DND-41 (cell line): Measurements from ENCODE around the gene INTS3.

Experiments used
- ATAC-seq: fragments of 200-7000 bp; cut with Tn5 transposase; 3 replicates; pipeline ENCODE4 v1.9.1; 2021; ENCODE audit warnings: low read depth; ENCODE audit not compliant: insufficient read depth
- DNase-seq: peaks from one replicate; pipeline ENCODE4 v3.0.0-alpha.2; 2020
- H2AFZ ChIP-seq: 2 replicates; pipeline ENCODE4 v1.6.0; 2012; ENCODE audit warnings: low read depth, low read length
- H3K27ac ChIP-seq: 2 replicates; pipeline ENCODE4 v1.5.1; 2012; ENCODE audit warnings: low read length, inconsistent platforms
- H3K27me3 ChIP-seq: fragments of 200-600 bp; sonication (generic); 2 replicates; pipeline ENCODE4 v1.6.0; 2012; ENCODE audit warnings: low read length, mild to moderate bottlenecking, inconsistent platforms; ENCODE audit not compliant: insufficient read depth, poor library complexity
- H3K36me3 ChIP-seq: 2 replicates; pipeline ENCODE4 v1.5.1; 2012; ENCODE audit warnings: low read length, inconsistent platforms; ENCODE audit not compliant: insufficient read depth
- H3K4me1 ChIP-seq: 2 replicates; pipeline ENCODE4 v1.5.1; 2012; ENCODE audit warnings: mild to moderate bottlenecking, low read length; ENCODE audit not compliant: insufficient read depth
- H3K4me2 ChIP-seq: 2 replicates; pipeline ENCODE4 v1.6.0; 2012; ENCODE audit warnings: mild to moderate bottlenecking, moderate library complexity, low read length, inconsistent platforms; ENCODE audit not compliant: insufficient read depth
- H3K4me3 ChIP-seq, 2 experiments: fragments of 200-600 bp in 1 of 2; shearing (Covaris generic) in 1 of 2; 2 replicates each; pipeline ENCODE4 v1.5.1; 2012 to 2016; ENCODE audit warnings: inconsistent platforms in 2 of 2, low read length in 2 of 2, mild to moderate bottlenecking in 2 of 2, low read depth in 1 of 2, moderate library complexity in 1 of 2
- H3K79me2 ChIP-seq: 2 replicates; pipeline ENCODE4 v1.6.0; 2012; ENCODE audit warnings: low read length, inconsistent platforms; ENCODE audit not compliant: insufficient read depth
- H3K9ac ChIP-seq: 2 replicates; pipeline ENCODE4 v1.6.0; 2012; ENCODE audit warnings: low read depth, mild to moderate bottlenecking, inconsistent platforms, low read length, moderate library complexity
- H3K9me3 ChIP-seq: 2 replicates; pipeline ENCODE4 v1.5.1; 2012; ENCODE audit warnings: low read length, moderate library complexity, mild to moderate bottlenecking, inconsistent platforms; ENCODE audit not compliant: insufficient read depth, severe bottlenecking
- H4K20me1 ChIP-seq: 2 replicates; pipeline ENCODE4 v1.6.0; 2012; ENCODE audit warnings: low read length; ENCODE audit not compliant: insufficient read depth
- EZH2 ChIP-seq: IDR thresholded peaks from 3 replicates; pipeline ENCODE4 v1.6.1; 2012; ENCODE audit warnings: borderline replicate concordance, low read depth, mild to moderate bottlenecking, moderate library complexity, low read length, inconsistent platforms; ENCODE audit not compliant: severe bottlenecking
- TF ChIP-seq, protein P1 (sequence below): IDR thresholded peaks from 2 replicates; pipeline ENCODE4 v1.5.1; 2012; ENCODE audit warnings: borderline replicate concordance, low read length, moderate library complexity, mild to moderate bottlenecking; ENCODE audit not compliant: poor library complexity, severe bottlenecking; ENCODE audit errors: extremely low read depth

The INTS3 gene

DNA sequence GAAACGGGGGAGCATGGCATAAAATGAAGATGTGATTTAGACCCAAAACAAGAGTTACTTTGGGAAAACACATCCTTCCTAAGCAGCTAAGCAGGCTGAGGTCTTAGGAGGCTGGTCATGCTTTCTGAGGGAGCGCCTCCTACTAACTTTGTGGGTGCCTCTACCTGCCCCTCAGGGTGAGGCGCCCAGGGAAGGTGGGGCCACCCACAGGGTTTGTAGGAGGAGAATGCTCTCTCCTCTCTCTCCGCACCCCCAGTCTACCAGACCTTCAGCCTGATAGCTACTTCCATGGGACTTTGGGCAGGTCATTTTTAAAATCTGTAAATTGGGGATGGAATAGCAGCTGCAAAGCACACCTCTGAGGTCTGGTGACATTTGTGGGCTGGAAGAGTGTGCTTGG is 71.2 kb downstream of the INTS3 start:
- Histone ChIP-seq H3K36me3 (no peaks in the 10 kb centered on the region; the same call in 1 of the 2 replicates), H3K27ac (no peak overlapping the region), H3K9me3 (no peaks in the 10 kb centered on the region), H3K27me3 (no peaks in the 10 kb centered on the region), H3K9ac (no peak overlapping the region), H4K20me1 (no peaks in the 10 kb centered on the region; the same call in 1 of the 2 replicates), H3K79me2 (no peaks in the 10 kb centered on the region), H2AFZ (no peak overlapping the region), H3K4me2 (no peak overlapping the region), H3K4me3 (no peak overlapping the region), H3K4me1 (no peaks in the 10 kb centered on the region)
- TF ChIP-seq, protein P1, sequence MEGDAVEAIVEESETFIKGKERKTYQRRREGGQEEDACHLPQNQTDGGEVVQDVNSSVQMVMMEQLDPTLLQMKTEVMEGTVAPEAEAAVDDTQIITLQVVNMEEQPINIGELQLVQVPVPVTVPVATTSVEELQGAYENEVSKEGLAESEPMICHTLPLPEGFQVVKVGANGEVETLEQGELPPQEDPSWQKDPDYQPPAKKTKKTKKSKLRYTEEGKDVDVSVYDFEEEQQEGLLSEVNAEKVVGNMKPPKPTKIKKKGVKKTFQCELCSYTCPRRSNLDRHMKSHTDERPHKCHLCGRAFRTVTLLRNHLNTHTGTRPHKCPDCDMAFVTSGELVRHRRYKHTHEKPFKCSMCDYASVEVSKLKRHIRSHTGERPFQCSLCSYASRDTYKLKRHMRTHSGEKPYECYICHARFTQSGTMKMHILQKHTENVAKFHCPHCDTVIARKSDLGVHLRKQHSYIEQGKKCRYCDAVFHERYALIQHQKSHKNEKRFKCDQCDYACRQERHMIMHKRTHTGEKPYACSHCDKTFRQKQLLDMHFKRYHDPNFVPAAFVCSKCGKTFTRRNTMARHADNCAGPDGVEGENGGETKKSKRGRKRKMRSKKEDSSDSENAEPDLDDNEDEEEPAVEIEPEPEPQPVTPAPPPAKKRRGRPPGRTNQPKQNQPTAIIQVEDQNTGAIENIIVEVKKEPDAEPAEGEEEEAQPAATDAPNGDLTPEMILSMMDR, result no peak
- no peak for TF ChIP-seq EZH2
- ATAC-seq, result no peak
- DNase-seq, result no peak

DNA sequence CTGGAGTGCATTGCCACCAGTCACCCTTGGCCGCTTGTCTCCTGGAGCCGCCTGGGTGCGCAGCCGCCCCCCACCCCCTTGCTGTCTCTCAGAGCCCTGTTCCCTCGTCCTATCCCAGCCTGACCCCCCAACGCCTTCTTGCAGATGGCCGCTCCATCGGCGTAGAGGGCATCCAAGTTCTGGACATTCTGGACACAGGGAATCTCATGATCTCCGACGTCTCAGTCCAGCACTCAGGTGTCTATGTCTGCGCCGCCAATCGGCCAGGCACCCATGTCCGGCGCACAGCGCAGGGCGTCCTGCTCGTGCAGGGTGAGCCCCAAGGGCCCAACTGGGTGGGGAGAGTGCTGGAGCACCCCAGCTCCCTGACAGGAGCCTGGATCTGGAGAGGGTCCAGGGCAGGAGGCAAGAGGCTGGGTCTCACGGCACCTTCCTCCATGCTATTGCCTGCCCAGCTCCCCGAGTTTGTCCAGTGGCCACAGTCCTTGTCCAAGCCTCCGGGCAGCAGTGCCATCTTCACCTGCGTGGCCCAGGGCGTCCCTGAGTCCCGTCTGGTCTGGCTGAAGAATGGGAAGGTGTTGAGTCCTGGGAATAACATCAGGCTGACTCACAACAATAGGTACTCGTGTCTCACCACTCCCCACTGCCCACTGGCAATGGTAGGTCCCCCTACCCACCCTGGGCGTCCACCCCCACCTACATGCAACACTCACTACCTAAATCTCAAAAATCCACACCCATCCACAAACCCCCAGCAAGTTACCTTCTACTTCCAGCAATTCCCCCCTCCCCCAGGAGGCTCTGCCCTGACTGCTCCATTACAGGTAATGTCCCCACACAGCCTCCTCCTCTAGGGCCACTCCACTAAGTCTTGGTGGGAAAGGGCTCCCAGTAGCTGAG is 72.0 kb downstream of the INTS3 start:
- TF ChIP-seq, protein P1, result no peak
- TF ChIP-seq EZH2, result no peak
- DNase-seq, result no peak
- Histone ChIP-seq H3K4me1 (no peaks in the 10 kb centered on the region), H2AFZ (no peak overlapping the region), H3K4me2 (no peak overlapping the region), H3K27me3 (no peaks in the 10 kb centered on the region), H3K4me3 (no peak overlapping the region), H3K27ac (no peak overlapping the region), H3K9ac (no peak overlapping the region), H3K79me2 (no peaks in the 10 kb centered on the region), H3K9me3 (no peaks in the 10 kb centered on the region), H4K20me1 (no peaks in the 10 kb centered on the region; the same call in 1 of the 2 replicates), H3K36me3 (no peaks in the 10 kb centered on the region; the same call in 1 of the 2 replicates)
- ATAC-seq, result no peak

DNA sequence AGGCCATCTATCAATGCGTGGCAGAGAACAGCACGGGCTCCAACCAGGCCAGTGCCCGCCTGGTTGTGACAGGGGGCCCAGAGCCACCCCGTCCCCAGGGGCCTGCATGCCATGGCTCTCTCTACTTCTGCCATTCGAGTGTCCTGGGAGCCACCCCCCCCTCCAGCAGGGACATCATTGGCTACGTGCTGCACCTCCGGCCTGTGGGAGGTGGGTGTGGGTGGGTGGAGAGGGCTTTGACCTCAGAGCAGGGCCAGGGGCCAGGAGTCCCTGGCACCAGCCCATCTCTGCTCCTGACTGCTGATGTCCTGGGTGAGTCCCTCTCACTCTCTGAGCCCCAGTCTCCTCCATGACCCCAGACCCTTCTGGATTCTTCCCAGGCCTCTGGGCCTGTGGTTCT is 72.7 kb downstream of the INTS3 start:
- Histone ChIP-seq H3K27ac (no peak overlapping the region), H3K79me2 (no peaks in the 10 kb centered on the region), H3K36me3 (no peaks in the 10 kb centered on the region; the same call in 1 of the 2 replicates), H3K4me3 (no peak overlapping the region), H3K4me2 (no peak overlapping the region), H3K27me3 (no peaks in the 10 kb centered on the region), H4K20me1 (no peaks in the 10 kb centered on the region; the same call in 1 of the 2 replicates), H2AFZ (no peak overlapping the region), H3K9me3 (no peaks in the 10 kb centered on the region), H3K9ac (no peak overlapping the region), H3K4me1 (no peaks in the 10 kb centered on the region)
- DNase-seq (no peak), ATAC-seq (no peak)
- TF ChIP-seq EZH2, result no peak
- TF ChIP-seq, protein P1, result no peak
